Muscle layer of duodenum (tissue), 2 donors: ENCODE data around the gene JOSD1.

Experiments used
- H3K27ac ChIP-seq: one replicate; pipeline ENCODE4 v1.7.0; 2013; ENCODE audit warnings: mild to moderate bottlenecking, low read length
- H3K27me3 ChIP-seq: one replicate; pipeline ENCODE4 v1.7.0; 2013; ENCODE audit warnings: low read depth, mild to moderate bottlenecking, control low read depth, low read length
- H3K36me3 ChIP-seq, 2 donors: one replicate each; pipeline ENCODE4 v1.7.0; 2013; ENCODE audit warnings: low read length in 2 of 2, control low read depth in 1 of 2, mild to moderate bottlenecking in 1 of 2; ENCODE audit not compliant: insufficient read depth in 2 of 2, control insufficient read depth in 1 of 2
- H3K4me1 ChIP-seq, 2 donors: one replicate each; pipeline ENCODE4 v1.7.0; 2013; ENCODE audit warnings: low read length in 2 of 2, mild to moderate bottlenecking in 2 of 2, control low read depth in 1 of 2, moderate library complexity in 1 of 2; ENCODE audit not compliant: insufficient read depth in 2 of 2, control insufficient read depth in 1 of 2
- H3K4me3 ChIP-seq, 2 donors: one replicate each; pipeline ENCODE4 v1.7.0; 2013; ENCODE audit warnings: low read length in 2 of 2, low read depth in 1 of 2, mild to moderate bottlenecking in 1 of 2
- H3K9me3 ChIP-seq, 2 donors: one replicate each; pipeline ENCODE4 v1.7.0; 2013; ENCODE audit warnings: low read length in 2 of 2, control low read depth in 1 of 2, mild to moderate bottlenecking in 1 of 2; ENCODE audit not compliant: control insufficient read depth in 1 of 2
- donor health status: healthy.

Gene JOSD1

DNA sequence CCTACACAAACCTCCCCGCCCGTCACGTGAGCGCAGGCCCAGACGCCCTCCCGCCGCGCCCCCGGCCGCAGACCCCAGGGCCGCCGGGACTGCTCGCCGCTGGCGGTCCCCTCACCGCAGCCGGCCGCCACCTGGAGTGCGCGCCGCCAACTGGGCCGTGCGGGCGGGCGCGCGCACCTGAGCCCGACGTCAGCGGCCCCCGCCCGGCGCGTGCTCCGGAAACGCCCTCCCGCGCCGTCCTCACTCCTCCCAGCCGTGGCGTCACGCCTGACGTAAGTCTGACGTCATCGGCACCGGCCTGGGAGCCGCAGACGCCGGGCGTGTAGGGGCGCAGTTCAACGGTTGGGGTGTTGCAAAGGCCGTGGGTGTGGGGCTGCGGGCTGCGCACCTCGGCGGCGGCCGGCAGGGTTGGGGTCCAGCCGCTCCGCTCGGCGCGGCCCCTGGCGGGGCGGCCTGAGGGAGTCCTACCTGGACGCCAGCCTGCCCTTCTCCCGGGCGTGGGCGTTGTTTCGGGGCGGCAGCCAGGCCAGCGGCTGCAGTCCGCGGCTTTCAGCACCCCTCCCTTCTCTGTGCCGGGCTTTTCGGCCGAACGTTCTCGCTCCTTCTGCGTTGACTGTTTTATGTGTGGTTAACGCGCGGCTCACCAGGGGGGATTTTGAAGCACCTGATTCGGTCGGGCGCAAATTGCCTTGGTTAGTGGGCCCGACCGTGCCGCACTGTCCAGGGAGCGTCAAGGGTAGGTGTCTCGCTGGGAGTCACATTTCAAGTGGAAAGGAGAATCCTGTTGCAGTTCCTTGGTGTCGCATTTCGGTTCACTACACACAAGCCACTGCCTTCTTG is at the start of gene JOSD1:
JOSD1 (minus strand) TSS at position 155 of the 840 bp plus-strand sequence. CDS start 956 bp downstream, outside the sequence.
- peak within 1 kb of the TSS; percentile 63 to 69 for H3K4me3 ChIP-seq
- H3K36me3 ChIP-seq, result no peaks in the 10 kb centered on the region
- H3K9me3 ChIP-seq, result no peaks in the 10 kb centered on the region
- H3K27ac ChIP-seq, result peak within 1 kb of the TSS; percentile 88
- no peaks in the 10 kb centered on the region for H3K27me3 ChIP-seq
- H3K4me1 ChIP-seq, result peaks cover 23 to 39% of the 10 kb centered on the region in 2 donors

DNA sequence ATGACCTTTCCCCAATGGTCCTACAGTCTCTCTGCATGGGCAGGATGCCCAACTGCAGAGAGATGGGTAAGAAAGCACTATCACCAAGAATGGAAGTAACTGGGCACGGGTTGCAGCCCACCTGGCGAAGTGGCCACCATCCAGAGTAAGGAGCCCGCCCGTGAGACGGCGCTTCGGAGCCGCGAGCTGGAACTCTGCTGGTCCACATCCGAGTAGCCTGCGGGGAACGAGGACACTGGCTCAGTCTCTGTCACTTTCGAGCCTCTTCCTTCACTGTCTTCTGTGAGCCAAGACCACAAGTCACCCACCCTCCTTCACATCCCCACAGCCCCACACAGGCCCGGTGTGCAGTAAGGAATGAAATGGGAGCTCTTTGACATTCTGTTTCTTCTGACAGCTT is 49.4 kb upstream of the JOSD1 start:
- peaks cover 8 to 23% of the 10 kb centered on the region in 2 donors for H3K4me1 ChIP-seq
- no peak overlapping the region for H3K27ac ChIP-seq
- H3K4me3 ChIP-seq, result no peak overlapping the region
- peaks cover 43 to 69% of the 10 kb centered on the region in 2 donors for H3K36me3 ChIP-seq
- H3K9me3 ChIP-seq, result no peaks in the 10 kb centered on the region
- no peaks in the 10 kb centered on the region for H3K27me3 ChIP-seq

DNA sequence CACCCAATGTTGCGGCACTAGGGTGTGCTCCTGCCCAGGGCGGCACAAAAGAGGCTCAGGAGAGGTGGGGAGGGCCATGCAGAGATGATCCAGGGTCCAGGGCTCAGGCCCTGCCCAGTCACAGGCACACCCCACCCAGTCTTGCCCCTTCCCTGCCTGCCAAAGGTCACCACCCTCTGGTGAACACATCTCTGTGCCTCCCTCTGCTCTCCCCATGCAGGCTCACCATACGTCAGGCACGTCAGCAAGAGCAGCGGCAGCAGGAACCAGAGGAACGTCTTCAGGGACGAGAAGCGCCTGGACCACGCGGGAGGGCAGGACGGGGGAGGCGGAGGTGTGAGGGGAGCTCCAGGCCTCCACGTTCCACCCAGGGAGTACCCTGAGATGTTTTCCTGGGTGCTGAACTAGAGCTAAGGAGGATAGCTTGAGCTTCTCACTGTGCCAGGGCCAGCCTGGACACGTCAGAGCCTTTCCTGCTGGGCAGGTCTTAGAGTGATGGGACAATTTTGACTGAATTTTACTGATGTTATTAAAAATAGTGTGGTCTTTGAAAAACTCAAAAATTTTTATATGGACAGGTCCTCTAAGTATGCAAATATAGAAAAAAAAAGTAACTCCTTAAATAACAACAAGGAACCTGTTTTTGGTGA is 47.9 kb upstream of the JOSD1 start:
- no peak overlapping the region for H3K4me3 ChIP-seq
- H3K4me1 ChIP-seq, result peaks cover 1 to 12% of the 10 kb centered on the region in 2 donors
- no peak overlapping the region for H3K27ac ChIP-seq
- peaks cover 49 to 82% of the 10 kb centered on the region in 2 donors for H3K36me3 ChIP-seq
- no peaks in the 10 kb centered on the region for H3K27me3 ChIP-seq
- H3K9me3 ChIP-seq, result no peaks in the 10 kb centered on the region

DNA sequence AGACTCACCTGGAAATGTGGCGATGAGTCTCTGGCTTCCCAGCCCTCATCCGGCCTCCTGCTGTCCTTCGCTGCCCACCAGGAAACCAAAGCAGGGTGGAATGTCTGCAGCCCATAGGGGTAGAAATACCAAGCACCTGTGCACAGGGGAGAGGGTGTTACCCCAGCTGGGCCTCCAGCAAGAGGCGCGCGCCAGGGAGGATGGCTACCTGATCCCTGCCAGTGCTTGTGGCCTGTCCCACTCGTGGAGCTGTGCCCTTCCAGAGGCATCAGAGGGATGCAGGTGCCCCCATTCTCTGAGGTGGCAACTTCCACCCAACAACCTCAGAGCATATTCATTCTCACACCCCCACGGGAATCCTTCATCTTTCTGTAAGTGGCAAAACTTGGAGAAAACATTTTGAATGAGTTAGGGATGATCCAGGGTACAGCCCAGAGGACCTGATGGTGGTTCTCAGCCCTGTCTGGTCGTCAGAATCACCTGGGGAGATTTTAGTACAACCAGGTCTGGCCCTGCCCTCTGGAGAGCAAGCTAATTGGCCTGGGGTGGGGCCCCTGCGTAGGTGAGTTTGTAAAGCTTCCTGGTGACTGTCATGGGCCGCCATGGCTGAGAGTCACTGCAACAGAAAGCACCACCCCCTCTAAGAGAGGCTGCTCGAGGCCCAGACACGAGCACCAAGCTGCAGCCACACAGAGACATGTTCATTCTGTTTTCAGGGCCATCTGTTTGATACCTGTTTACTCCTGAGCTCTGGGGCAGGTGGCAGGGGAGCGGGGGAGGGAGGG is 45.1 kb upstream of the JOSD1 start:
- H3K4me1 ChIP-seq, result no peaks in the 10 kb centered on the region
- peaks cover 64 to 88% of the 10 kb centered on the region in 2 donors for H3K36me3 ChIP-seq
- no peak overlapping the region for H3K4me3 ChIP-seq
- H3K9me3 ChIP-seq, result no peaks in the 10 kb centered on the region
- no peaks in the 10 kb centered on the region for H3K27me3 ChIP-seq
- no peak overlapping the region for H3K27ac ChIP-seq

DNA sequence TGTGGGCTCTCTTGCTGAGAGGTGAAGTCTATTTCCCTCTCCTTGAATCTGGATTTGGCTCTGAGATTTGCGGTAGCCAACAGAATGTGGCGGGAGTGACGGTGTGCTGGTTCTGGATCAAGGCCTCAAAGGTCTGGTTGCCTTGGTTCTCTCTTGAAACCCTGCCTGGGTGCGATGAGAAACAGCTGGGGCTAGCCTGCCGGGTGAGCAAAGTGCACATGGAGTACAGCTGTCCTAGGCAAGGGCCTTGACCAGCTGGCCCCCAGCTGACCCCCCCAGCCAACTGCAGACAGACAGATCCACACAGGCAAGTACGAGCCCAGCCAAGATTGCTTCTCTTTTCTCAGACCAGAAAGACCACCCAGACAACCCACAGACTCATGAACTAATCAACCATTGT is 44.2 kb upstream of the JOSD1 start:
- peaks cover 65 to 88% of the 10 kb centered on the region in 2 donors for H3K36me3 ChIP-seq
- no peak overlapping the region for H3K27ac ChIP-seq
- no peaks in the 10 kb centered on the region for H3K4me1 ChIP-seq
- H3K4me3 ChIP-seq, result no peak overlapping the region
- H3K27me3 ChIP-seq, result no peaks in the 10 kb centered on the region
- no peaks in the 10 kb centered on the region for H3K9me3 ChIP-seq

DNA sequence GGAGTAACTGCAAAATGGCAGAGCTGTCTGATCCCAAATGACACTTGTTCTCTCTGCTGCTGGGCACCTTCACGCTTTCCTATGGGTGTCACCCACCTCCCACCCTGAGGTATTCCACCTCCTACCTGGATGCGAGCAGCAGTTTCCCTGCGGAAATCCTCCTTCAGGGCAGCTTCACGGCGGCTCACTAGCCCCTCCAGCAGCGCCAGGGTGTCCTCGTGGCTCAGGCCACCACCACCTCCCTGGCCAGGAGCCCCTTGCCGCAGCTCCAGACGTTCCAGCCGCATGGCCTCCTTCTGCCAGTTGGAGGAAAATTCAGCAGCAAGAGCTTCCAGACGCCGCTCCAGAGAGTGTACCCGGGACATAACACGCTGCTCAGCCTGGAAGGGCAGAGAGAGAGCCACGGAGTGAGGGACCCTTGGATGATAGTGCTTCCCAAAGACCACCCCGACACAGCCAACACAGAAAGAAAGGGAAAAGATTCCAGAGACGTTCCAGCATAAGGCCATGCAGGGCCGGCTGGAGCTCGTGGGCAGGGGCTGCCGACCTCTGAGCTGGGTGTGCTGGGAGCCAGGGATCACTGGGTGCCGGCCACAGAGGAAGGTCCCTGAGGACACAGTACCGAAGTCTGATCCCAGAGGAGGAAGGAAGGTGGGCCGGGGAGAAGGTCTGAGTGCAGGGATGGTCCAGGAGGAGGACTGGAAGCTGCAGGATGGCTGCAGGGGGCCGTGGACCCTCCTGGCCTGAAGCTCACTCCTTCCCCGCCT is 41.6 kb upstream of the JOSD1 start:
- no peaks in the 10 kb centered on the region for H3K9me3 ChIP-seq
- no peaks in the 10 kb centered on the region for H3K27me3 ChIP-seq
- no peaks in the 10 kb centered on the region for H3K4me1 ChIP-seq
- H3K36me3 ChIP-seq, result peaks cover 72 to 90% of the 10 kb centered on the region in 2 donors
- H3K4me3 ChIP-seq, result no peak overlapping the region
- H3K27ac ChIP-seq, result no peak overlapping the region

DNA sequence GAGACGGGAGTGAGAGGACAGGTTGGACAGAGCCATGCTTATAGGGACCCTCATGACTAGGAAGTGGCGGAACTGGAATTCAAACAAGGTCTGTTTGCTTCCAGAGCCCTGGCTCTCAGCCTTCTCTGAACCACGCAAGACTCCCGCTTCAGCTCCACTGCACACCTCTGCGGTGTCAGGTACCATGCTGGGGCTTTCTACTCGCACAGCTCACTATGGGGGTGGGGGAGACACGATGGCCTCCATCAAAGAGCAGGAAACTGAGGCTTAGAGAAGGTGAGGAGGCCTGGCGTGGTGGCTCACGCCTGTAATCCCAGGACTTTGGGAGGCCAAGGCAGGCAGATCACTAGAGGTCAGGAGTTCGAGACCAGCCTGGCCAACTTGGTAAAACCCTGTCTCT is 40.8 kb upstream of the JOSD1 start:
- Histone ChIP-seq H3K36me3 (peaks cover 78 to 94% of the 10 kb centered on the region in 2 donors), H3K9me3 (no peaks in the 10 kb centered on the region), H3K27ac (no peak overlapping the region), H3K4me3 (no peak overlapping the region), H3K27me3 (no peaks in the 10 kb centered on the region), H3K4me1 (no peaks in the 10 kb centered on the region)

DNA sequence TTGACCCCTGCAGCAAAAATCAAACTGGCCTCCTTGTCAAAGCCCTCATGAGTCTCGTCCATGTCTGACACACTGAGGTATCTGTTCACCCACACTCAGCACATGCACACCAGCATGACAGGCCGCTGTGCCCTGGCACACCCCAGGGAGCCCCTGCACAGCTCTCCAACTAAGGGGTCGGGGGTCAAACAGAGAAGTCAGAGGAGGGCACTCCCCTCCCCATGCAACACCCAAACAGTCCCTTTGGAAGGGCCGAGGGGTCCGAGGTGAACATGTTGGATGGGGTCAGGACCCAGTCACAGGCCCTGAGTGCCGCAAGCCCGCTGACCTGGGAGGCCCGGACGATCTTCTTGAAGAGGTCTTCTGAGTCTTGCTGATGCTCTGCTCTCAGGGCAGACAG is 40.4 kb upstream of the JOSD1 start:
- Histone ChIP-seq H3K9me3 (no peaks in the 10 kb centered on the region), H3K27ac (no peak overlapping the region), H3K4me3 (no peak overlapping the region), H3K4me1 (no peaks in the 10 kb centered on the region), H3K27me3 (no peaks in the 10 kb centered on the region), H3K36me3 (peaks cover 82 to 94% of the 10 kb centered on the region in 2 donors)

DNA sequence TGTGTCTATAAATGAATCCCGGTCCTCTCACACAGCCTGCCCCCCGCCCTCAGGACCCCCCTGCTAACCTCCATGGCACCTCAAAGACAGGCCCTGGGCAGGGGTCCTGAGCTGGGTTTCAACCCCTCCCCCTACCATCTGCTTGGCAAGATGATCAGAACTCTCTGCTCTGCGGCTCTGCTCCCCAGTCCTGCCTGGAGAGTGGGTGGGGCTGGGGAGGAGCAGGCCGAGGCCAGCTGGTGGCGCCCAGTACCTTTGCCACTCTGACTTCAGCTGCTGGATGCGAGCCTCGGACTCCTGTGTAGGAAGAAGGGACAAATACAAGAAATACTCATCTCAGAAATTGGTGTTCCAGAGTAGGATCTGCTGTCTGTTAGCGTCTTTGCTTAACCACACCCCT is 40.0 kb upstream of the JOSD1 start:
- Histone ChIP-seq H3K36me3 (peaks cover 82 to 94% of the 10 kb centered on the region in 2 donors), H3K27ac (no peak overlapping the region), H3K4me1 (no peaks in the 10 kb centered on the region)

DNA sequence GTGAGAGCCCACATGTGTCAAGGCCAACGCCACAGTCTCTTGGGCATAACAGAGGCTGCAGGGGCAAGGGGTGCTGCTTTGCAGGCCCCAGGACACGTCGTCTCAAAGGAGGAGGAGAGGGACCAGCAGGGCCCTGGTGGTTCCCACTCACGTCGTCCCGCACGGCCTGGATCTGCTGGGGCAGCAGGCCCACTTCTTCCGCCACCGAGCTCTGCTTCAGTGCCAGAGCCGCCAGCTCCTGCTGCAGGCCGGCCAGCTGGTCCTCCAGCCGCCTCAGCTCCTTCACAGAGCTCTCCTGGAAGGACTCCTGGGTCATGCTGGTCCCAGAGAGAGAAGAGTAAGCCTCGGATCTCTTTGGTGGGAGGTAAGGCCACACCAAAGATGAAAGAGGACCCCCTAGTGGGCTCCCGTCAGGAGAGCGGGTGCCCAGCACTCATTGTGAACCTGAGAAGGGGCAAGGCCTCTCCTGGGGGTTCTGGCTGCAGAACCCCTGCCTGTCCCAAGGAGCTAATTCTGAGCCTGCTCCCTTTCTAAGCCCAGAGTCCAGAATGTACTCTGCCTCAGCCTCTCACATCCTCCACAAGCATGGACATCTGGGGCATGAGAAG is 39.5 kb upstream of the JOSD1 start:
- H3K36me3 ChIP-seq, result peaks cover 82 to 94% of the 10 kb centered on the region in 2 donors

More for the DNA sequence above, 40.0 kb upstream of the JOSD1 start:
- Histone ChIP-seq H3K27me3 (no peaks in the 10 kb centered on the region), H3K4me3 (no peak overlapping the region), H3K9me3 (no peaks in the 10 kb centered on the region)

More for the DNA sequence above, 39.5 kb upstream of the JOSD1 start:
- Histone ChIP-seq H3K4me3 (no peak overlapping the region), H3K27me3 (no peaks in the 10 kb centered on the region), H3K9me3 (no peaks in the 10 kb centered on the region), H3K27ac (no peak overlapping the region), H3K4me1 (no peaks in the 10 kb centered on the region)
